Lower leg skin (tissue), 3 donors: ENCODE measurements around the gene RTN4IP1.

ENCODE experiments used
- CTCF ChIP-seq, 3 donors: fragments of 450-650 bp; IDR thresholded peaks; one replicate each; pipeline ENCODE4 v1.5.1; 2016; ENCODE audit warnings: antibody characterized with exemption in 3 of 3, mild to moderate bottlenecking in 3 of 3, moderate library complexity in 2 of 3
- POLR2A ChIP-seq, 2 donors: fragments of 450-650 bp; IDR thresholded peaks; one replicate each; pipeline ENCODE4 v1.6.1; 2016 to 2017; ENCODE audit warnings: antibody characterized with exemption in 2 of 2, mild to moderate bottlenecking in 1 of 2, moderate library complexity in 1 of 2

GRCh38 chr6:106591111-106591825, 38.0 kb downstream of the RTN4IP1 start:
- TF ChIP-seq CTCF (IDR thresholded peaks at IDR 0.05): no peak
- TF ChIP-seq POLR2A (IDR thresholded peaks at IDR 0.05): no peak
